GM21423 (cell line): ENCODE measurements around the gene TYW5.
"Not testable (repeated sequence)": the region's sequence is repeated elsewhere in the genome, so short reads cannot be mapped to it uniquely, and the experiment has no call there.

ENCODE experiments used
- ATAC-seq: cut with Tn5 transposase; IDR thresholded peaks from one replicate; pipeline ENCODE4 v1.9.1; 2021; ENCODE audit warnings: mild to moderate bottlenecking, moderate library complexity; ENCODE audit not compliant: unreplicated experiment

TYW5 gene

DNA sequence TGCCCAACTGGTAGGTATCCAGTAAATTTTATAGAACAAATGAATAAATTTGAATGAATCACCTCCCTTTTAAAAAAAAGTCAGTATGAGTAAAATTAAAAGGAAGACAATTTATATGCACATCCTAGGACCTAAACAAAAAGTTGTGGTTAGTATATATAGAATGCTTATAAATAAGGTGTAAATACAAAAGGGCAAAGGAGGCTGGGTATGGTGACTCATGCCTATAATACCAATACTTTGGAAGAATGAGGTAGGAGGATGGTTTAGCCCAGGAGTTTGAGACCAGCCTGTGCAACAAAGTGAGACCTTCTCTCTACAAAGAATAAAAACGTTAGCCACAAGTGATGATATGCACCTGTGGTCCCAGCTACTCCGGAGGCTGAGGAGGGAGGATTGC lies 31.4 kb downstream of the TYW5 start:
- no peak for ATAC-seq

- ATAC-seq: no peak
Measured at GRCh38 chr2:199922856-199923255, 32.4 kb downstream of the TYW5 start.

DNA sequence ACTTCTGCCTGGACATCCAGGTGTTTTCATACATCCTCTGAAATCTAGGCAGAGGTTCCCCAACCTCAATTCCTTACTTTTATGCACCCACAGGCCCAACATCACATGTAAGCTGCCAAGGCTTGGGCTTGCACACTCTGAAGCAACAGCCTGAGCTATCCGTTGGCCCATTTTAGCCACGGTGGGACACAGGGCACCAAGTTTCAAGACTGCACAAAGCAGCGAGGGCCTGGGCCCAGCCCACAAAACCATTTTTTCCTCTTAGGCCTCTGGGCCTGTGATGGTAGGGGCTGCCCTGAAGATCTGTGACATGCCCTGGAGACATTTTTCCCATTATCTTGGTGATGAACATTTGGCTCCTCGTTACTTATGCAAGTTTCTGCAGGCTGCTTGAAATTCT lies 38.3 kb downstream of the TYW5 start:
- ATAC-seq: no peak

- ATAC-seq: no peak
Measured at GRCh38 chr2:199914372-199914958, 40.8 kb downstream of the TYW5 start.

DNA sequence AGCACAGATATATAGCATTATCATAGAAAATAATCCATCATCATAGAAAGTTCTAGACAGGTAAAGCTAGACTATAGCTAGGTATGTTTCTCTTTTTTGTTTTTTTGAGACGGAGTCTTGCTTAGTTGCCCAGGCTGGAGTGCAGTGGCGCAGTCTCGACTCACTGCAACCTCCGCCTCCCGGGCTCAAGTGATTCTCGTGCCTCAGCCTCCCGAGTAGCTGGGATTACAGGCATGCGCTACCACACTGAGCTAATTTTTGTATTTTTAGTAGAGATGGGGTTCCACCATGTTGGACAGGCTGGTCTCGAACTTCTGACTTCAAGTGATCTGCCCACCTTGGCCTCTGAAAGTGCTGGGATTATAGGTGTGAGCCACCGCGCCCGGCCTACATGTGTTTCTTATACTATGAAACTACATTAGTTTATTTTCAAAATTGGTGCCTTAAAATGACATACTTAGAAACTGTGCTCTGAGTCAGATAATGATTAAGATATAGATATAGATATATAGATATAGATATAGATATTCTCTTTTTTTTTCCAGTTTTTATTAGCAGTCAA lies 42.7 kb downstream of the TYW5 start:
- not testable (repeated sequence) for ATAC-seq

DNA sequence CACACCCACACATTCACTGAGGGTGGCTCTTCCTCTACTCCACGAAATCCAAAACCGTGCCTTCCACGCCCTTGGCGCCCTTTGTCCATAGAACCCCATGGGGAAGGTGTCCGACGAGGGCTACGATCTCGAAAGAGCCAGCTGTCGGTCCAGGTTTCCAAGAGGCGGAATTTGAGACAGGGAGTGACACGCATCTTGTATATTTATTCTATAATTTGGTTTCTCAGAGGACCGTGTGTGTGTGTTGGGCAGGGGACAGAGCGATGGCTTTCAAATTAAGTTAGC lies 43.5 kb downstream of the TYW5 start:
- no peak for ATAC-seq

- peak; percentile 91 for ATAC-seq
Measured at GRCh38 chr2:199911052-199911876, 44.0 kb downstream of the TYW5 start, which contains the start of gene C2orf69. TSS of gene C2orf69 (plus strand) at chr2:199911293. CDS start at chr2:199911439, 146 bp downstream.

DNA sequence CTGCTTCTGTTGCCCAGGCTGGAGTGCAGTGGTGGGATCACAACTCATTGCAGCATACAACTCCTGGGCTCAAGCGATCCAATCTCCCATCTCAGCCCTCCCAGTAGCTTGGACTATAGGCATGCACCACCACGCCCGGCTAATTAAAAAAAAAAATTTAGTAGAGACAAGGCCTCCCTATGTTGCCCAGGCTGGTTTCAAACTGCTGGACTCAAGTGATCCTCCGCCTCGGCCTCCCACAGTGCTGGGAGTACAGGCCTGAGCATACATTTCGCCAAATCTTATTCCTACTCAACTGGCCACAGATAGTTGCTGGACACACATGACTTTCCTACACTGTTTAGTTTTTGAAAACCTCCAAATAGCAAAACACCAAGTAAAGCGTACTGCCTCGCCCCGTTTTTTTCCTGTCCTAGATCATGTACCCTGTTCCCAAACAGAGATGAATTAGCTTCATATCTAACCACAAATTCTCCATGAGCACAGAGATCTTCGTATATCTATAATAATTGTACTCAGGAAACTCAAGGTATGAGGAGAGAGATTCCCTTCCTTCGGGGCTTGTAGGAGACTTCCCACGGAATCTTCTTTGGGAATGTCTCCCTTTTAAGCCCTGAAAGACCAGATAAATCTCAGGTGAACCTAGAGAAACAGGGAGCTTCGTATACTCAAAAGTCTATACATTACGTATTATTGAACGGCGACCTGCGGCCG lies 44.8 kb downstream of the TYW5 start:
- no peak for ATAC-seq

DNA sequence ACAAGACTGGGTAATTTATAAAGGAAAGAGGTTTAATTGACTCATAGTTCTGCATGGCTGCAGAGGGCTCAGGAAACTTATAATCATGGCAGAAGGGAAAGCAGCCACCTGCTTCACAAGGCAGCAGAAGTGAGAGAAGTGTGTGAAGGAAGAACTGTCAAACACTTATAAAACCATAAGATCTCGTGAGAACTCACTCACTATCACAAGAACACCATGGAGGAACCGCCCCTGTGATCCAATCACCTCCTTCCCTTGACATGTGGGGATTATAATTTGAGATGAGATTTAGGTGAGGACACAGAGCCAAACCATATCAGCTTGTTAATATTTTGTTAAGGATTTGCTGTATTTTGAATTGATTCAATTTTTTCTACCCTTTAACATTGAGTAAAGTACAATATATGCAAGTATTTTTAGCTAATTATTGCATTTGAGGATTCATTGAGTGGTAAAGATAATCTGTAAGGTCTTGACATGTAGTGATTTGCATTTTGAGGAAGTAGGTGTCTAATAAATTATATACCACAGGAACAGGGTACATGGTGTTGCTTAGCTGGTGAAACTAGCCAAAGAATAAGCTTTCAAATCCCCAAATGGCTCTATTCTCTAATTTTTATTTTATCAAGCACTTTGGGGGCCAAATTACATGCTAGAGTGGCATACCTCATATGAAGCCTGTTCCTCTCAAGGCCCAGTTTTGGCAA lies 48.1 kb downstream of the TYW5 start:
- ATAC-seq: no peak

- ATAC-seq: no peak
Measured at GRCh38 chr2:199903111-199903510, 52.2 kb downstream of the TYW5 start.

GRCh38 chr2:199902486-199903110 lies 52.7 kb downstream of the TYW5 start:
- no peak for ATAC-seq

DNA sequence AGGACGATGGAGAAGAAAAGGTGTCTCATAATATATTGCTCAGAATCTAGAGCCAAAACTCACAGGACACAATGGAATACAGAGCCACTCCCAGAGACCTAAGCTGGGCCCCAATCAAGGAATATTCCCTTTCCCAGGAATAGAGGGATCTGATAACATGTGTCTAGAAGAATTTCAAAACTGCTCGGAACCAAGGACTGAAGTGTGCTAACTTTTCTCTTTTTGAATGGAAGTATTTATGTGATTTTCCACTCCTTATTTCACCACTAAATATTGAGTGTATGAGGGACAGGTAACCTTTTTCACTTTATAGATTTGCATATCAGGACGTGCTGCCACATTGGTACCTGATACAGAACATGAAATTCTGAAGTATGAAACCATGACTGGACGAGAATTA lies 53.3 kb downstream of the TYW5 start:
- no peak for ATAC-seq

DNA sequence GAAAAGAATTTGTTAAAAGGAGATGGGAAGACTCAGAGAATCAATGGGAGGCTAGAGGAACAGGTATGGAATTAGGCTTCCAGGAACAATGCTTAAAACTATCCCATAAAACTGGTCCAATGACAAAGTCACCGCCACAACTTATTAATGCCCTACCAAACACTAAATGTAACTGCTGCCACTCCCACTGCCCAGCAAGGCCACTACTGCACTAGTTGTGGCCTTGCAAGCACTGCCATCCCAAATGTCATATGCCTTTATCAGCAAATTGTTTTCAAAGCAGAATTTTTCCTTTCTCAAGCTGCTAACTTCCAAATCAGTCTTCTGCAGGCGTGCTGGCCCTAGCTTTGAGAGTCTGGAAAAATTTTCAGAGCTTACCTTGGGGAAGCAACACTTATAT lies 58.7 kb downstream of the TYW5 start:
- ATAC-seq: no peak

DNA sequence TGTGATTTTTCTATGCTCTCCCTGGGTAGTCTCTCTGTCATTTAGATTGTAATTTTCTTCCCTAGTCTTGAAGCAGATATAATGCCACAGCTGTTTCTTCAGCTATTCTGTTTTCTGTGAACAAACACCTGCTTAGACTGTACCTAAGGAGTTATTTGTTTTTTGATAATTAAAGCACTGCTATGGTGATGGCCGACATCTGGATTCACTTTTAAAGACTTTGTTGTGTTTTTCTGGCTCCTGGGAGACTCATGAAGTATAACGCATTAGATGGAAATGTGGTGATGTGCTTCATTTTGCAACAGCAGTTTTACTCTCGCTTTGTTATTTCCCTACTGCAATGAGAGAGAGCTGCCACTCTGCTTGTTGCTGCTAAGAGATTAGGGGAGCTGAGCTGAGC lies 59.9 kb downstream of the TYW5 start:
- ATAC-seq: no peak

DNA sequence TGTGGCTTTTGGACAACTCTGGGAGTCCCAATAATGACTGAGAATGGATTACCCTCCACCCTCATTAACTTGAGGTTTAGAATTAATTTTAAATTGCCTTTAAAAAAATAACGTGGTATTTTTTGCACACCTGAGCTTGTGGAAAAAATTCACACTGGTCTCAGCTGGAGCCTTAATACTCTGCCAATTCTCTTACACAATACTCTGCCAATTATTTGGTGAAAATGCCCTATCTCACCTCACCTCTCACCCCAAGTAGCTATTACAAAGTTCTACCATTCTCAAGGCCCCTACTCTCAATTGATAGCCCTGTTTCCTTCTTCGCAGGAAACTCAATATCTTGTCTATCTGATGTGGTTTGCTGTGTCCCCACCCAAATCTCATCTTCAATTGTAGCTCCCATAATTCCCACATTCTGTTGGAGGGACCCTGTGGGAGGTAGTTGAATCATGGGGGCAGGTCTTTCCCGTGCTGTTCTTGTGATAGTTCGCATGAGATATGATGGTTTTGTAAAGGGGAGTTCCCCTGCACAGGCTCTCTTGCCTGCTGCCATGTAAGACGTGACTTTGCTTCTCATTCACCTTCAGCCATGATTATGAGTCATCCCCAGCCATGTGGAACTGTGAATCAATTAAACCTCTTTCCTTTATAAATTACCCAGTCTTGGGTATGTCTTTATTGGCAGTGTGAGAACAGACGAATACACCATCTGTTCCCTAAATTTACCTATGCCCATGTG lies 71.6 kb downstream of the TYW5 start:
- no peak for ATAC-seq

GRCh38 chr2:199882667-199883066 lies 72.6 kb downstream of the TYW5 start:
- no peak for ATAC-seq
